K562 (cell line): ENCODE data around the gene YIPF1. TPM values are rescaled to one million over a fixed set of nuclear protein-coding genes. Genes with fewer than 3 reads are reported as not detected.

Experiments used
- BHLHE40 ChIP-seq: IDR thresholded peaks from 2 replicates; pipeline ENCODE4 v1.6.1; 2011; ENCODE audit warnings: low read length, improper control_type of control experiment
- CHD2 ChIP-seq: IDR thresholded peaks from 2 replicates; pipeline ENCODE4 v1.6.1; 2011; ENCODE audit warnings: low read depth, low read length
- KLF10 ChIP-seq: fragments of 250-450 bp; sonication (Bioruptor Pico); IDR thresholded peaks from 2 replicates; pipeline ENCODE4 v1.6.1; 2021; ENCODE audit warnings: matching md5 sums
- KLF16 ChIP-seq: IDR thresholded peaks from 2 replicates; pipeline ENCODE4 v1.6.1; 2016; ENCODE audit warnings: antibody characterized with exemption
- NEUROD1 ChIP-seq: fragments of 150-350 bp; IDR thresholded peaks from 2 replicates; pipeline ENCODE4 v1.6.1; 2014; ENCODE audit warnings: borderline replicate concordance, low read length, low read depth; ENCODE audit not compliant: partially characterized antibody
- TBL1XR1 ChIP-seq, 2 experiments: IDR thresholded peaks; 2 replicates each; pipeline ENCODE4 v1.6.1; 2012; ENCODE audit warnings: improper control_type of control experiment in 2 of 2, low read length in 2 of 2, mild to moderate bottlenecking in 1 of 2
- YBX1 ChIP-seq: fragments of 450-650 bp; IDR thresholded peaks from 2 replicates; pipeline ENCODE4 v1.7.1; 2016; ENCODE audit warnings: mild to moderate bottlenecking
- ZKSCAN1 ChIP-seq: fragments of 150-350 bp; IDR thresholded peaks from 2 replicates; pipeline ENCODE4 v1.6.1; 2016; ENCODE audit warnings: low read depth, low read length
- ZNF785 ChIP-seq: fragments of 250-450 bp; sonication (Bioruptor Pico); IDR thresholded peaks from 2 replicates; pipeline ENCODE4 v1.4.0; 2020; ENCODE audit warnings: mild to moderate bottlenecking
- polyA plus RNA-seq, 8 experiments: library from polyadenylated mRNA; depleted of rRNA in 4 of 8; stranded (reverse) in 5 of 8; unstranded in 3 of 8; fragments of >200 nt; fragmentation: Nextera tagmentation in 2 of 8; fragmentation: Illumina TruSeq in 1 of 8; extraction: Ambion mirVana in 2 of 8; extraction: Trizol in 1 of 8; gene quantifications; 2 replicates each; pipeline versions ENCODE4 v1.2.1 to v1.2.3, GENCODE V29; 2011 to 2014; ENCODE audit warnings: inconsistent platforms in 1 of 8, missing spikeins in 1 of 8
- total RNA-seq, 7 experiments: library from RNA; depleted of rRNA in 6 of 7; stranded (reverse); fragments of >200 nt in 6 of 7; fragmentation: Illumina TruSeq in 2 of 7; extraction: Trizol in 2 of 7; gene quantifications; 2 replicates each; pipeline versions ENCODE4 v1.2.1 to v1.2.3, GENCODE V29; 2011 to 2021; ENCODE audit warnings: low replicate concordance in 1 of 7
- TF ChIP-seq, protein P1 (sequence below): fragments of 200-800 bp; sonication (Bioruptor generic); IDR thresholded peaks from 2 replicates; pipeline ENCODE4 v1.6.1; 2017; ENCODE audit warnings: missing genetic modification characterization, missing compliant biosample characterization
- TF ChIP-seq, protein P2 (sequence below), 2 experiments: fragments of 450-650 bp in 1 of 2; sonication (generic) in 1 of 2; formaldehyde crosslinking in 1 of 2; IDR thresholded peaks; 2 replicates each; pipeline versions ENCODE4 v1.7.1 to v1.9.0; 2016 to 2022; ENCODE audit warnings: inconsistent platforms in 1 of 2, mild to moderate bottlenecking in 1 of 2, missing genetic modification reagents in 1 of 2
- TF ChIP-seq, protein P3 (sequence below): fragments of 150-350 bp; IDR thresholded peaks from 2 replicates; pipeline ENCODE4 v1.6.1; 2014; ENCODE audit warnings: low read depth, mild to moderate bottlenecking, low read length, borderline replicate concordance

Gene YIPF1
- total and polyA plus RNA-seq, 9 of the 15 experiments (the other 6 are each of a cell fraction or from before 2014, with no cell fraction given) = 11.5 to 37.5 (median 19.2) TPM

DNA sequence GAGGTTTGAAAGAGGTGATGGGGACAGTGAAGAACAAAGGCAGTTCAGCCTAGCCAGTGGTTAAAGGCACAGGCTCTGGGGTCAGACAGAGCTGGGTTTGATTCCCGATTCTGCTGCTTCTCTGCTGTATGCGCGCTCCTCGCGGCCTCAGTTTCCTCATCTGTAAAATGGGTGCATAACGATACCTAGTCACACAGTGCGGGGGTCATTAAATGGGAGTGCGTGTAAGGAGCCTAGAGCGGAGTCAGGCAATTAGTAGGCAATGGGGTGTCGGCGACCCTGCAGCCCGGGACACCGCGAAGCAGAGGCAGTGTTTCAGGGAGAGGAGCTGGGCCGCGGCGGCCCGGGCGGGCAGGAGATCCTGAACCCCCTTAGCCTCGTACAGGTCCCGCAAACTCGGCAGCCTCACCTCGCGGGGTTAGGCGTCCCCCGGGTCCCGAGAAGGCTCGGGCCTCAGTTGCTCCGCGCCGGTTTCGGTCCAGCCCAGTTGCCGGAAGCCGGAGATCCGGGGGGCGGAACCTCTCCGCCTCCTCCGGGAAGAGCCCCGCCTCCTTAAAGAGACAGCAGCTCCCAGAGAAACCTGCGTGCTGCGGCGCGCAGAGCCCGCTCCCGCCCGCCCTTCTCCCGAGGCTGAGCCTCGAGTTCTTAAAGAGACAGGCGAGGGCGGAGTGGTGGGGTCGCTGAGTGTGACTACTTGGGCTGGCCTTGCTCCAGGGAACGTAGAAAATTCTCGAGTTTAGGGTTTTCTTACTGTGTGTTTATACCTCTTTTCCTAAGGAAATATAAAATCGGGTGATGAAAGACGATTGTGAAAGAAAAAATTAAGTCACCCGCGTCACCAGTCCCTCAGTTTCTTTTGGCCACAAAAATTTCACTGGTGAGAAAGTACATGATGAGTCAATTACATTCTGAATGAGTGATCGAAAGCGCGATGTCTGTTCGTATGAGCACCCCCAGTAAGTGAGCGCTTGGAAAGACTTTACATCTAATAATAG lies at the start of gene YIPF1 (continued):
- TF ChIP-seq, protein P1, sequence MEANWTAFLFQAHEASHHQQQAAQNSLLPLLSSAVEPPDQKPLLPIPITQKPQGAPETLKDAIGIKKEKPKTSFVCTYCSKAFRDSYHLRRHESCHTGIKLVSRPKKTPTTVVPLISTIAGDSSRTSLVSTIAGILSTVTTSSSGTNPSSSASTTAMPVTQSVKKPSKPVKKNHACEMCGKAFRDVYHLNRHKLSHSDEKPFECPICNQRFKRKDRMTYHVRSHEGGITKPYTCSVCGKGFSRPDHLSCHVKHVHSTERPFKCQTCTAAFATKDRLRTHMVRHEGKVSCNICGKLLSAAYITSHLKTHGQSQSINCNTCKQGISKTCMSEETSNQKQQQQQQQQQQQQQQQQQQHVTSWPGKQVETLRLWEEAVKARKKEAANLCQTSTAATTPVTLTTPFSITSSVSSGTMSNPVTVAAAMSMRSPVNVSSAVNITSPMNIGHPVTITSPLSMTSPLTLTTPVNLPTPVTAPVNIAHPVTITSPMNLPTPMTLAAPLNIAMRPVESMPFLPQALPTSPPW (CRISPR knock-in tag) = peak; percentile 67
- TF ChIP-seq, protein P2, sequence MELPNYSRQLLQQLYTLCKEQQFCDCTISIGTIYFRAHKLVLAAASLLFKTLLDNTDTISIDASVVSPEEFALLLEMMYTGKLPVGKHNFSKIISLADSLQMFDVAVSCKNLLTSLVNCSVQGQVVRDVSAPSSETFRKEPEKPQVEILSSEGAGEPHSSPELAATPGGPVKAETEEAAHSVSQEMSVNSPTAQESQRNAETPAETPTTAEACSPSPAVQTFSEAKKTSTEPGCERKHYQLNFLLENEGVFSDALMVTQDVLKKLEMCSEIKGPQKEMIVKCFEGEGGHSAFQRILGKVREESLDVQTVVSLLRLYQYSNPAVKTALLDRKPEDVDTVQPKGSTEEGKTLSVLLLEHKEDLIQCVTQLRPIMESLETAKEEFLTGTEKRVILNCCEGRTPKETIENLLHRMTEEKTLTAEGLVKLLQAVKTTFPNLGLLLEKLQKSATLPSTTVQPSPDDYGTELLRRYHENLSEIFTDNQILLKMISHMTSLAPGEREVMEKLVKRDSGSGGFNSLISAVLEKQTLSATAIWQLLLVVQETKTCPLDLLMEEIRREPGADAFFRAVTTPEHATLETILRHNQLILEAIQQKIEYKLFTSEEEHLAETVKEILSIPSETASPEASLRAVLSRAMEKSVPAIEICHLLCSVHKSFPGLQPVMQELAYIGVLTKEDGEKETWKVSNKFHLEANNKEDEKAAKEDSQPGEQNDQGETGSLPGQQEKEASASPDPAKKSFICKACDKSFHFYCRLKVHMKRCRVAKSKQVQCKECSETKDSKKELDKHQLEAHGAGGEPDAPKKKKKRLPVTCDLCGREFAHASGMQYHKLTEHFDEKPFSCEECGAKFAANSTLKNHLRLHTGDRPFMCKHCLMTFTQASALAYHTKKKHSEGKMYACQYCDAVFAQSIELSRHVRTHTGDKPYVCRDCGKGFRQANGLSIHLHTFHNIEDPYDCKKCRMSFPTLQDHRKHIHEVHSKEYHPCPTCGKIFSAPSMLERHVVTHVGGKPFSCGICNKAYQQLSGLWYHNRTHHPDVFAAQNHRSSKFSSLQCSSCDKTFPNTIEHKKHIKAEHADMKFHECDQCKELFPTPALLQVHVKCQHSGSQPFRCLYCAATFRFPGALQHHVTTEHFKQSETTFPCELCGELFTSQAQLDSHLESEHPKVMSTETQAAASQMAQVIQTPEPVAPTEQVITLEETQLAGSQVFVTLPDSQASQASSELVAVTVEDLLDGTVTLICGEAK (IDR thresholded peaks at IDR 0.05) = peak; percentile 65
- TF ChIP-seq, protein P2 (CRISPR knock-in tag; IDR thresholded peaks at IDR 0.05) = no peak
- TF ChIP-seq TBL1XR1 (IDR thresholded peaks at IDR 0.05; ENCODE audit: low read length in 2 of 2) = no peak; a peak in 1 of 4 replicates
- TF ChIP-seq NEUROD1 = peak; percentile 97
- TF ChIP-seq ZKSCAN1 = no peak; the same call in 1 of the 2 replicates
- TF ChIP-seq ZNF785 (CRISPR knock-in tag) = no peak
- TF ChIP-seq YBX1 = no peak
- TF ChIP-seq, protein P3, sequence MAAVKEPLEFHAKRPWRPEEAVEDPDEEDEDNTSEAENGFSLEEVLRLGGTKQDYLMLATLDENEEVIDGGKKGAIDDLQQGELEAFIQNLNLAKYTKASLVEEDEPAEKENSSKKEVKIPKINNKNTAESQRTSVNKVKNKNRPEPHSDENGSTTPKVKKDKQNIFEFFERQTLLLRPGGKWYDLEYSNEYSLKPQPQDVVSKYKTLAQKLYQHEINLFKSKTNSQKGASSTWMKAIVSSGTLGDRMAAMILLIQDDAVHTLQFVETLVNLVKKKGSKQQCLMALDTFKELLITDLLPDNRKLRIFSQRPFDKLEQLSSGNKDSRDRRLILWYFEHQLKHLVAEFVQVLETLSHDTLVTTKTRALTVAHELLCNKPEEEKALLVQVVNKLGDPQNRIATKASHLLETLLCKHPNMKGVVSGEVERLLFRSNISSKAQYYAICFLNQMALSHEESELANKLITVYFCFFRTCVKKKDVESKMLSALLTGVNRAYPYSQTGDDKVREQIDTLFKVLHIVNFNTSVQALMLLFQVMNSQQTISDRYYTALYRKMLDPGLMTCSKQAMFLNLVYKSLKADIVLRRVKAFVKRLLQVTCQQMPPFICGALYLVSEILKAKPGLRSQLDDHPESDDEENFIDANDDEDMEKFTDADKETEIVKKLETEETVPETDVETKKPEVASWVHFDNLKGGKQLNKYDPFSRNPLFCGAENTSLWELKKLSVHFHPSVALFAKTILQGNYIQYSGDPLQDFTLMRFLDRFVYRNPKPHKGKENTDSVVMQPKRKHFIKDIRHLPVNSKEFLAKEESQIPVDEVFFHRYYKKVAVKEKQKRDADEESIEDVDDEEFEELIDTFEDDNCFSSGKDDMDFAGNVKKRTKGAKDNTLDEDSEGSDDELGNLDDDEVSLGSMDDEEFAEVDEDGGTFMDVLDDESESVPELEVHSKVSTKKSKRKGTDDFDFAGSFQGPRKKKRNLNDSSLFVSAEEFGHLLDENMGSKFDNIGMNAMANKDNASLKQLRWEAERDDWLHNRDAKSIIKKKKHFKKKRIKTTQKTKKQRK = 0 out of 2 replicates have a peak, but pooled peaks have one; percentile 24
- peak; percentile 12; the same call in 1 of the 2 replicates for TF ChIP-seq CHD2
- no peak for TF ChIP-seq BHLHE40
- no peak for TF ChIP-seq KLF10
- TF ChIP-seq KLF16 = no peak
